GM21447 (cell line): ENCODE data around the gene MGAT5B.

Source experiments
- ATAC-seq: cut with Tn5 transposase; IDR thresholded peaks from one replicate; pipeline ENCODE4 v1.9.1; 2021; ENCODE audit not compliant: unreplicated experiment

The MGAT5B gene

GRCh38 chr17:76925441-76925891 is 57.3 kb downstream of the MGAT5B start:
- ATAC-seq, result no peak

GRCh38 chr17:76926237-76926866 is 58.1 kb downstream of the MGAT5B start:
- ATAC-seq, result no peak

- no peak for ATAC-seq
These were observed 59.4 kb downstream of the MGAT5B start for GRCh38 chr17:76927577-76927976.

GRCh38 chr17:76927982-76928381 is 59.8 kb downstream of the MGAT5B start:
- ATAC-seq, result no peak

- no peak for ATAC-seq
These were observed 60.9 kb downstream of the MGAT5B start for GRCh38 chr17:76929148-76929547.

- ATAC-seq, result no peak
These were observed 61.4 kb downstream of the MGAT5B start for GRCh38 chr17:76929601-76930000.

- no peak for ATAC-seq
These were observed 61.9 kb downstream of the MGAT5B start for GRCh38 chr17:76930107-76930506.

GRCh38 chr17:76932402-76933333 is 64.5 kb downstream of the MGAT5B start:
- ATAC-seq, result no peak

GRCh38 chr17:76934561-76935320 is 66.5 kb downstream of the MGAT5B start:
- no peak for ATAC-seq

- ATAC-seq, result no peak
These were observed 67.1 kb downstream of the MGAT5B start for GRCh38 chr17:76935331-76935730.

GRCh38 chr17:76937238-76937637 is 69.0 kb downstream of the MGAT5B start:
- no peak for ATAC-seq

- no peak for ATAC-seq
These were observed 69.8 kb downstream of the MGAT5B start for GRCh38 chr17:76938009-76938408.

- no peak for ATAC-seq
These were observed 72.1 kb downstream of the MGAT5B start for GRCh38 chr17:76940295-76940694.

GRCh38 chr17:76940738-76941350 is 72.6 kb downstream of the MGAT5B start:
- ATAC-seq, result no peak

GRCh38 chr17:76943202-76943601 is 75.0 kb downstream of the MGAT5B start:
- no peak for ATAC-seq

GRCh38 chr17:76943781-76944213 is 75.6 kb downstream of the MGAT5B start:
- ATAC-seq, result no peak

- ATAC-seq, result no peak
These were observed 76.3 kb downstream of the MGAT5B start for GRCh38 chr17:76944477-76944876.

- no peak for ATAC-seq
These were observed 78.0 kb downstream of the MGAT5B start for GRCh38 chr17:76946111-76946771.

- ATAC-seq, result no peak
These were observed 78.5 kb downstream of the MGAT5B start for GRCh38 chr17:76946772-76947135.

- ATAC-seq, result no peak
These were observed 79.1 kb downstream of the MGAT5B start for GRCh38 chr17:76947309-76947708.

- ATAC-seq, result no peak
These were observed 79.6 kb downstream of the MGAT5B start for GRCh38 chr17:76947771-76948170.
